ENCODE data around the gene AP3B1.

The AP3B1 gene

DNA sequence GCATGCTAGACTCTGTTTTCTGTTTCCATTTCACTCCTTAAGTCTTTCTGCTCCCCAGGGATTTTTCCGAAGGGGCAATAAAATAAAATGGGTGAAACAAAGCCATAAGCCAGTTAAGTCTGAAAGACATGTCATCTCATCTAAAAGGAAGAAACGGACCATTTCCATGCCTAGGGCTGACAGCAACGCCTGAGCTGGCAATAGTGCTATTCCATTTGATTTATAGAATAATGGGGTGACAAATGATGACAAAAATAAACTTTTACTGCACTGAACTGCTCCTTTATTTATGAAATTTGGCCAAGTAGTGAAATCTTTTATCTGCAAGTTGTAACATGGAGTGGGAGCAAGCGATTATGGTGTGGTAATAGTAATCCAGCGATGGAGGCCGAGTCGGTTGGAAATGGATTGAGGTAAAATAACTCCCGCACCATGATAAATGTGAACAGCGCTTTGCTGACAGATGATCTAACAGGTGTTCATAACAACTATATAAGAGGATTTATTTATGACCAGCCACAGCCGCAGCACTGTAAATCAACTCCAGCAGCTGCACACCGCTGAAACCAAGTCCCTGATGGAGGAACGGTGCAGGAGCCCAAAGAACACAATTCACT lies 298.6 kb downstream of the AP3B1 start:
- no peak overlapping the region for H3K4me3 ChIP-seq (ENCODE audit: low read depth, low read length)
- TF ChIP-seq CTCF (IDR thresholded peaks at IDR 0.05; ENCODE audit: low read depth, low read length, missing control alignments), result no peak
- no peak for DNase-seq (ENCODE audit: low read depth)

GRCh38 chr5:77994943-77995342 lies 299.6 kb downstream of the AP3B1 start:
- TF ChIP-seq CTCF (IDR thresholded peaks at IDR 0.05; ENCODE audit: low read depth, low read length, missing control alignments), result no peak
- H3K4me3 ChIP-seq (ENCODE audit: low read depth, low read length), result no peak overlapping the region
- no peak for DNase-seq (ENCODE audit: low read depth)

DNA sequence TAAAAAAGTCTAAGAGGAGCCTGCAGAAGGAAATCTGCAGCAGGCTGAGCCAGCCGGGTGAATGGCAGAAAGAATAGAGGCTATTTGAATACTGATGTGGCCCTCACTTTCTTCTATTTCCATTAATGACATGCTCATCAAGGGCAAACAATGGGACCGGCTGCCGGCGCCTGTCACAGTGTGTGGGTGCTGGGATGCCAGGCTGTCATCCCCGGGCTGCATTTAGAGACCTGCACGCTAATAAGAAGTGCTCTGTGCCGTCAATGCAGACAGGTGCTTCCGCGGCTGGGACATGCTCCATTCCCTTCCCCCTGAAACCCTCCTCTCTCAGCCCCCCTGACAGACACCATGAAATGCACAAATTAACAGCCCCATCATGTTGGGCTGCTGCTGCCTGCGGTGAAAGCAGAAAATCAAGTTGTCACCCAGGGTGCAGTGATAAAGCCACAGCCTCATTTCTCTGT lies 300.6 kb downstream of the AP3B1 start:
- H3K4me3 ChIP-seq (ENCODE audit: low read depth, low read length), result no peak overlapping the region
- DNase-seq (ENCODE audit: low read depth), result no peak
- no peak for TF ChIP-seq CTCF (IDR thresholded peaks at IDR 0.05; ENCODE audit: low read depth, low read length, missing control alignments)

DNA sequence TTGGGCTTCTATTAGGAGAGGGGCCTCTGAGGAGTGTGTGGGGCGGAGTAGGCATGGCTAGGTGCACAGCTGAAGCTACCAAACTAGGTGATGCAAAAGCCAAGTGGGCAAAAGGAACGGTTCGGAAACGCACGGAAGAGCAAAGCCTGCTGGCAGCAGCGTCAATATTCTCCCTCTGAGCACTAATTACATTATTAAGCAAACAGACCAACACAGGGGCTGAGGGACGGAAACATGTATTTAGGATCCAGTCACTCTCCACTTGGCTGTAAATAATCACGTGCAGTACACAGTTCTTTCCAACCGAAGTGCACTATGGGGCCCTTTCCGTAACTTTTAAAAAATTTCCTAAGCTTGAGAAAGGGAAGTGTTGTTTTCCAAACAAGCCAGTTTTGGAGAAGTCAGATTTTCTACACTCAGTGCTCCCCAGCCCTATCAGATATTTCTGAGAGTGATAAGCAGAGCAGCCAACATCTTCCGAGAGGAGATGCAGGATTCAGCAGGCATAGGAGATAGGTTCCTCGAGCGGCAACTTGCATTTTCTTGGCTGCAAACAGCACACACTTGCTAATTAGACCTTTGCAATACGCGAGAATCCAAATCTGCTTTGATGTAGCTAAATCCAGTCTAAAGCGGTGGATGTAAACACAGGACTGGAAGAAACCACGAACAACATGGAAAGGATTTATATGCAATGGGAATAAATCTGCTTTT lies 301.2 kb downstream of the AP3B1 start:
- DNase-seq (ENCODE audit: low read depth), result no peak
- no peak for TF ChIP-seq CTCF (IDR thresholded peaks at IDR 0.05; ENCODE audit: low read depth, low read length, missing control alignments)
- no peak overlapping the region for H3K4me3 ChIP-seq (ENCODE audit: low read depth, low read length)

- no peak for DNase-seq (ENCODE audit: low read depth)
- no peak overlapping the region for H3K4me3 ChIP-seq (ENCODE audit: low read depth, low read length)
- TF ChIP-seq CTCF (IDR thresholded peaks at IDR 0.05; ENCODE audit: low read depth, low read length, missing control alignments), result no peak
Observed at GRCh38 chr5:77991084-77991483, 303.4 kb downstream of the AP3B1 start.

- TF ChIP-seq CTCF (IDR thresholded peaks at IDR 0.05; ENCODE audit: low read depth, low read length, missing control alignments), result no peak
- DNase-seq (ENCODE audit: low read depth), result no peak
- H3K4me3 ChIP-seq (ENCODE audit: low read depth, low read length), result no peak overlapping the region
Observed at GRCh38 chr5:77990020-77990419, 304.5 kb downstream of the AP3B1 start.

- no peak overlapping the region for H3K4me3 ChIP-seq (ENCODE audit: low read depth, low read length)
- no peak for DNase-seq (ENCODE audit: low read depth)
- no peak for TF ChIP-seq CTCF (IDR thresholded peaks at IDR 0.05; ENCODE audit: low read depth, low read length, missing control alignments)
Observed at GRCh38 chr5:77987988-77988387, 306.5 kb downstream of the AP3B1 start.
